AG09319 (cell line): ENCODE measurements around the gene NRARP.

Experiments used
- DNase-seq: peaks from one replicate; pipeline ENCODE4 v3.0.0-alpha.2; 2010; ENCODE audit warnings: low read depth; ENCODE audit errors: extremely low read depth
- CTCF ChIP-seq: IDR thresholded peaks from 2 replicates; pipeline ENCODE4 v1.5.1; 2011; ENCODE audit warnings: low read depth, mild to moderate bottlenecking, inconsistent platforms, low read length, moderate library complexity

The NRARP gene

DNA sequence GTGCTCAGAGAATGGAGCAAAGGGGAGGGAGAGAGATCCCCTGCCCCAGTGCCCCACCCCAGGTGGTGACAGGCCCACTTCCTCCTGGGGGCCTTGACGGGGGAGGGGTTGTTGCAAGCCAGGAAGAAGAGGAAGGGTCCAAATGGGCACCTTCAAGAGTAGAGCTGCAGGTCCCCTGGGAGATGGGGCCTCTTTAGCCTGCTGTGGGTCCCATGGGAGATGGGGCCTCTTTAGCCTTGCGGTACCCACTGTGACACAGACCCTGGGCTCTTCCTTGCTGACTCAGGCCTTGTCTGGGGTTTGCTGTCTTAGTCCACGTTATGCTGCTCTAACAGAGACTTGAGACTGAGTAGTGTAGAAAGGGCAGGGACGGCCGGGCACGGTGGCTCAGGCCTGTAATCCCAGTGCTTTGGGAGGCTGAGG is 34.1 kb downstream of the NRARP start:
- no peak for TF ChIP-seq CTCF
- no peak for DNase-seq

DNA sequence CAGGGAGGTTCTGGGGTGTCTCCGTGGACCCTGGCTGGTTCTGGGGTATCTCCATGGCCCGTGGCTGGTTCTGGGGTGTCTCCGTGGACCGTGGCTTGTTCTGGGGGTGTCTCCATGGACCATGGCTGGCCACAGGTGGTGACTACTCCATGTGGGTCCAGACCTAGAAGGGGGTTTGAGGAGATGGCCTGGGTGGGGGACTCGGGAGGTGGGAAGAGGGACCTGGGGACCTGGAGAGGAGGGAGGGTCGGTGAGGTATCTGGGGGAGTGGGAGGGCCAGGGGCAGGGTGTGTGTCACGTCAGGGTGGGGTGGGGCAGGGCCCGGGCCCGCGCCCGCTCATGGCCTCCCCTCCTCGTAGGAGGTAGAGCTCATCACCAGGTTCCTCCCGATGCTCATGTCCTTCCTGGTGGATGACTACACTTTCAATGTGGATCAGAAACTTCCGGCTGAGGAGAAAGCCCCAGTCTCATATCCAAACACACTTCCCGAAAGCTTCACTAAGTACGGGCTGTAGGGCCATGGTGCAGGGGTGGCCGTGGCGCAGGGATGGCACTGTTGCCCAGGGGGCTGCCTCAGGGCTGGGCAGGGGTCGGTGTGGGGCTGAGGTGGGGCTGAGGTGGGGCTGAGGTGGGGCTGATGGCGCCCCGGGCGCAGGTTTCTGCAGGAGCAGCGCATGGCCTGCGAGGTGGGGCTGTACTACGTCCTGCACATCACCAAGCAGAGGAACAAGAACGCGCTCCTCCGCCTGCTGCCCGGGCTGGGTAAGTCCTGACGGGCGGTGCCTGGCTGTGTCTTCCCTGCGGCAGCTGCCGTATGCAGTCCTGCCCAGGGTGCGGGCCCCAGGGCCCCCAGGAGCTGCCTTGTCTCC is 35.3 kb downstream of the NRARP start:
- no peak for DNase-seq
- TF ChIP-seq CTCF = no peak

DNA sequence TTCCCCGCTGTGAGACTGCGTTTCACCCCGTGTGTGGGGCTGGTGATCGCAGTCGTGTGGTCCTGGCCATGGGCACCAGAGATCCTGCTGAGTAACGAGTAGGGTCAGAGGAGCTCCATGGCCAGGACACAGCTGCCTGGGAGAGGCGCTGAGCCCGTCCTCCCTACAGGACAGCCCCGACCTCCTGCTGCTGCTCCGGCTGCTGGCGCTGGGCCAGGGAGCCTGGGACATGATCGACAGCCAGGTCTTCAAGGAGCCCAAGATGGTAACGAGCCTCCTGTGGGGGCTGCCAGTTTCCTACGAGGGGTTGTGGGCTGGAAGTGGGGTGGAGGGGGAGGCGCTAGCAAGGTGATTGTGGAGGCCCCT is 35.9 kb downstream of the NRARP start:
- no peak for TF ChIP-seq CTCF
- no peak for DNase-seq

DNA sequence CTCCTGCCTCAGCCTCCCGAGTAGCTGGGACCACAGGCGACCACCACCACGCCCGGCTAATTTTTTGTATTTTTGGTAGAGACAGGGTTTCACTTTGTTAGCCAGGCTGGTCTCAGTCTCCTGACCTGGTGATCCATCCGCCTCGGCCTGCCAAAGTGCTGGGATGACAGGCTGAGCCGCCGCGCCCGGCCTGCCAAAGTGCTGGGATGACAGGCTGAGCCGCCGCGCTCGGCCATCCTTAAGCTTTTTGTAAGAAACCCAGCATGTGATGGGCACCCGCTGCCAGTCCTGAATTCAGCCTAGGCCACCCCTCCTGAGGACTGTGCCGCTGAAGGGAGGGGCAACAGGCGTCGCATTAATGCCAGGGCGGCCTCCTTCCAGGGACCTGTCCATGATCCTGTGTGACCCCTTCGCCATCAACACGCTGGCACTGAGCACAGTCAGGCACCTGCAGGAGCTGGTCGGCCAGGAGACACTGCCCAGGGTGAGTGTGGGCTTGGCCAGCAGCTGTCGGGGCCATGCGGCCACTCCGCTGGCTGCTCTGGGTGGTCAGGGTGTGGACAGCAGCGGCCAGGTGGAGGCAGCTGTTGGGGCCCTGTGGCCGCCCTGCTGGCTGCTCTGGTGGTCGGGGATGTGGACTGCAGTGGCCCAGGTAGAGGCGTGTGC is 36.4 kb downstream of the NRARP start:
- TF ChIP-seq CTCF = no peak
- no peak for DNase-seq

DNA sequence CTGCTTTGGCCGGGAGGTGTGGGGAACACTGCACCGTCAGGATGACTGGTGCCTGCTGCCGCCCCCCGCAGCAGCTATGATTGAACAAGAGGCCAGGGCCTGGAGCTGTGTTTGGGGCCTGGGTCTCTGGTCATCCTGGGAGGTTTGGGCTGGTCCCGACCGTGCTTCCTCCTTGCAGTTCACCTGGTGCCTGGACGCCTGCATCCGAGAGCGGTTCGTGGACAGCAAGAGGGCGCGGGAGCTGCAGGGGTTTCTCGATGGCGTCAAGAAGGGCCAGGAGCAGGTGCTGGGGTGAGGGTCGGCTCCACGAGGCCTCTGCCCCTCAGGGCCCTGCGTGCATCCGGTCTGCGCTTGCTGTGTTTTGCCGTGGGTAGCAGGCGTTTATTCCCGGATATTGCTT is 38.0 kb downstream of the NRARP start:
- no peak for TF ChIP-seq CTCF
- no peak for DNase-seq

DNA sequence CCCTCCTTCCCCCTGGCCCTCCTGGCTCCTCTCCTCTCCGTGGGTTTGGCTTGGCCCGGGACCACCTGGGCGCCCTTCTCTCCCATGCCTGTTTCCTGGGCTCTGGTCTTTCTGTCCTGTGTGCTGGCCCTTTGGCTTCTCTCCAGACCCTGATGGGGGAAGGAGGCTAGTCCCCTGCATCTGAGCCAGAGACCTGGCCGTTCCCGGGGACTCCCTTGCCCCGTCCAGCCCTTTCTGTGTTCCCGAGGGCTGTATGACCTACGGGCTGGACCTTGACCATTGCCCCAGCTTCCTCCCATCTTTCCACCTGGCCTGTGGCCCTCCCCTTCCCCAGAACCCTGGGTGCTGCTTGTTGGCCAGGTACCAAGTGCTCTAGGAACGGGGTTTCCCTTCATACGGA is 38.6 kb downstream of the NRARP start:
- no peak for DNase-seq
- TF ChIP-seq CTCF = no peak

GRCh38 chr9:137262909-137263285 is 39.2 kb downstream of the NRARP start:
- TF ChIP-seq CTCF = no peak
- no peak for DNase-seq
